Spleen (tissue), 11 donors: ENCODE results near the gene HSD17B4. TPM values are rescaled to one million over a fixed set of nuclear protein-coding genes. Genes with fewer than 3 reads are reported as not detected.
A peak's percentile ranks its signal among the peaks of the same experiment; 100 is the strongest.
"Not testable (repeated sequence)": the region's sequence is repeated elsewhere in the genome, so short reads cannot be mapped to it uniquely, and the experiment has no call there.

ENCODE experiments used
- DNase-seq: peaks from one replicate; pipeline ENCODE4 v3.0.0-alpha.2; 2020
- H3K27ac ChIP-seq, 8 donors: fragments of 200-600 bp; sonication (generic) in 7 of 8; 1 replicate in 4 of 8; 2 replicates in 4 of 8; pipeline versions ENCODE4 v1.5.0 to v1.8.0; 2016 to 2021; ENCODE audit warnings: inconsistent platforms in 4 of 8, mild to moderate bottlenecking in 4 of 8, moderate library complexity in 1 of 8
- H3K27me3 ChIP-seq, 7 donors: fragments of 200-600 bp; sonication (generic) in 6 of 7; replicated peaks in 1 of 7; 1 replicate in 4 of 7; 2 replicates in 3 of 7; pipeline versions ENCODE4 v1.5.0 to v1.8.0; 2016 to 2021; ENCODE audit warnings: inconsistent platforms in 3 of 7, mild to moderate bottlenecking in 1 of 7
- H3K36me3 ChIP-seq, 6 donors: fragments of 200-600 bp; sonication (generic) in 5 of 6; 1 replicate in 4 of 6; 2 replicates in 2 of 6; pipeline versions ENCODE4 v1.5.0 to v1.8.0; 2016 to 2021; ENCODE audit warnings: inconsistent platforms in 2 of 6
- H3K4me1 ChIP-seq, 6 donors: fragments of 200-600 bp; sonication (generic) in 5 of 6; 1 replicate in 3 of 6; 2 replicates in 3 of 6; pipeline versions ENCODE4 v1.5.0 to v1.8.0; 2016 to 2021; ENCODE audit warnings: inconsistent platforms in 3 of 6
- H3K4me3 ChIP-seq, 8 donors: fragments of 200-600 bp; sonication (generic) in 7 of 8; 1 replicate in 4 of 8; 2 replicates in 4 of 8; pipeline versions ENCODE4 v1.5.0 to v1.8.0; 2016 to 2021; ENCODE audit warnings: inconsistent platforms in 4 of 8, mild to moderate bottlenecking in 4 of 8, moderate library complexity in 2 of 8
- H3K9me3 ChIP-seq, 8 donors: fragments of 200-600 bp; sonication (generic) in 7 of 8; 1 replicate in 4 of 8; 2 replicates in 4 of 8; pipeline versions ENCODE4 v1.5.0 to v1.8.0; 2016 to 2021; ENCODE audit warnings: inconsistent platforms in 4 of 8
- POLR2A ChIP-seq, 3 donors: fragments of 450-650 bp; IDR thresholded peaks; one replicate each; pipeline ENCODE4 v1.5.1; 2017; ENCODE audit warnings: antibody characterized with exemption in 3 of 3, mild to moderate bottlenecking in 1 of 3
- POLR2AphosphoS5 ChIP-seq, 3 donors: sonication (generic); formaldehyde crosslinking; IDR thresholded peaks; one replicate each; pipeline ENCODE4 v1.5.1; 2017; ENCODE audit warnings: antibody characterized with exemption in 3 of 3
- WGBS, 5 donors: extraction: QIAGEN DNeasy Blood & Tissue Kit in 3 of 5; methylation state at CpG; one replicate each; pipeline versions ENCODE4 v1.1.5 to v1.1.7; 2013 to 2018; 5-methylcytosine and 5-hydroxymethylcytosine counted together
- intact Hi-C: fragments of 100-400 bp; cut with DNase I; formaldehyde crosslinking; loops from one replicate; pipeline ENCODE4 v1.15.0; 2023; ENCODE audit warnings: low total_unique reads
- polyA plus RNA-seq, 3 donors: library from polyadenylated mRNA; stranded (reverse); fragments of 200-250 nt; gene quantifications; one replicate each; pipeline ENCODE4 v1.2.1, GENCODE V29; 2013
- total RNA-seq, 7 donors: library from RNA; depleted of rRNA in 3 of 7; stranded (reverse); fragments of >200 nt in 3 of 7; fragmentation: NEBNext Ultra II Directional in 4 of 7; extraction: Animal tissue kit (Norgen Biotek cat#: 25700) in 4 of 7; gene quantifications; one replicate each; pipeline versions ENCODE4 v1.1.0 to v1.2.1, GENCODE V29; 2016 to 2021
- TF ChIP-seq, protein P1 (sequence below), 11 experiments: fragments of 200-600 bp in 7 of 11; fragments of 450-650 bp in 4 of 11; sonication (generic) in 4 of 11; IDR thresholded peaks in 8 of 11; conservative IDR thresholded peaks in 3 of 11; 1 replicate in 7 of 11; 2 replicates in 4 of 11; pipeline versions ENCODE4 v1.4.0 to v1.8.0; 2016 to 2021; ENCODE audit warnings: antibody characterized with exemption in 11 of 11, inconsistent platforms in 4 of 11, mild to moderate bottlenecking in 1 of 11
- donor health status: healthy with polysubstance abuse.
- donor health status: DM: no; HTN: no; CAD: no; lungs with moderate emphysema.
- donor health status: DM: no; HTN: no; CAD: no.
- donor health status: Bipolar disorder and iron deficiency.
- donor health status: healthy.
- donor health status: DM: no; HTN: no; CAD: no.
- donor health status: DM: yes; HTN: yes; CAD: no.

Gene HSD17B4
- total and polyA plus RNA-seq, 10 donors, result 134 to 193 (median 157) TPM

DNA sequence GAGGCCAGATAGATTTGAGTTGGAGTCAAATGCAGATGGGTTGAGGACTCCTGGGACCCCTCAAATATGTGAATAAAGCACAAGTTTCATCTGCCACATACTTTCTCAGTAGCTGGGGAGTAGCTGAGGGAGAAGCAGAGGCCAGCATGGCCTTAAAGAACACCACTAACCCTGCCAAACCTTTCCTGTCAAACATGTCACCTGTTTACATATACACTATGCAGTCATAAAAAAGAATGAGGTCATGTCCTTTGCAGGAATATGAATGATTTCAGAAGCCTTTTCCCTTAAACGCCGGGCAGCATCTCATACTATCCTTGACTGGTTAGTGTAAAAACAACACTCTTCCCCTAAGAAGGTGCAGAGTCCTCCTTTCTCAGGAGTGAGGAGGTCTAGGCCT, 25.2 kb upstream of the HSD17B4 start:
- Histone ChIP-seq H3K27me3 (no peaks in the 10 kb centered on the region), H3K9me3 (peaks cover 0 to 2% (median 0%) of the 10 kb centered on the region in 8 donors), H3K4me1 (peaks cover 0 to 32% (median 8%) of the 10 kb centered on the region in 6 donors), H3K27ac (peak overlapping the region in 4 of 8 donors; percentile 22 to 42 (median 36)), H3K4me3 (no peak overlapping the region), H3K36me3 (no peaks in the 10 kb centered on the region)
- TF ChIP-seq POLR2AphosphoS5 (IDR thresholded peaks at IDR 0.05), result no peak
- TF ChIP-seq POLR2A (IDR thresholded peaks at IDR 0.05), result no peak
- 53 to 98% (median 81%) methylated on average over 2 of the region's 2 CpGs for WGBS, 5 donors
- intact Hi-C loops, result no loop called here
- no peak for DNase-seq

DNA sequence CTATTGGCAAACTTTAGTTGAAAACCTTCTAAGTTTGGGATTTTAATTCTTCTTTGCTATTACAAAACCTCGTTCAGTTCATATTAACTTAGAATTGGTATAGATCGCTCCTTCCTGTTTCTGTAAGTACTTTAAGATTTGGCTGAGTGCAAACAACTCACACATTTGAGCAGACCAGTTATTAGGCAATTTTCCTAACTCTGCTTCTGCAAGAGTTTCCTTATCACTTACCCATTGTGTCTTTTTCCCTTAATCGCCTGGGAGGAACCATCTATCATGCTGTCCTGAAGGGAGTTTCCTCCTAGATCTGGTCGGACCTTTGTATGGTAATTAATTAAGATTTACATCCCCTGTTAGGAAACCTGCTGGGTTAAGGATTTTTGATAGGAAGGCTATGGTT, 24.7 kb upstream of the HSD17B4 start:
- 22 to 41% (median 29%) methylated on average over 4 of the region's 4 CpGs for WGBS, 5 donors
- H3K27me3 ChIP-seq, DNase-seq, H3K9me3 ChIP-seq, H3K4me3 ChIP-seq, H3K36me3 ChIP-seq, intact Hi-C loops: not testable (repeated sequence)
- peaks cover 0 to 32% (median 8%) of the 10 kb centered on the region in 6 donors for H3K4me1 ChIP-seq
- H3K27ac ChIP-seq, result peak overlapping the region in 4 of 8 donors; percentile 22 to 42 (median 36)

DNA sequence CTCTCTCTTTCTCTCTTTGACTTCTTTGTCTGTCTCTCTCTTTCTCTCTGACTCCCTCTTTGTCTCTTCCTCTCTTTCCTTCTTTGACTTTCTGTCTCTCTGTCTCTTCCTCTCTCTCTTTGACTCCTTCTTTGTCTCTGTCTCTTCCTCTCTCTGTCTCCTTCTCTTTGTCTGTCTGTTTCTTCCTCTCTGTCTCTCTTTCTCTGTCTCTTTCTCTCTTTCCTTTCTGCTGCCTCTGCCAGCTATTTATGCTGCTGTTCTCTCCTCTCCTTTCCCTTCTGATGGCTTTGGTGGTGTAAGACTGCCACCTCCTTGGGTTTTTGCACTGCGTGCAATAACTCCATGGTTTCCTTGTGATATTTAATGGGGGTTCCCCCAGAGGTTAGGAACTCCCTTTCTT, 24.1 kb upstream of the HSD17B4 start:
- intact Hi-C loops, H3K4me3 ChIP-seq, H3K36me3 ChIP-seq, H3K27me3 ChIP-seq, DNase-seq: not testable (repeated sequence)
- WGBS, 5 donors, result 36 to 80% (median 58%) methylated on average over 1 of the region's 1 CpG
- peak overlapping the region in 3 of 8 donors; percentile 22 to 42 (median 33) for H3K27ac ChIP-seq
- peaks cover 0 to 13% (median 0%) of the 10 kb centered on the region in 8 donors for H3K9me3 ChIP-seq
- H3K4me1 ChIP-seq, result peaks cover 0 to 32% (median 8%) of the 10 kb centered on the region in 6 donors

DNA sequence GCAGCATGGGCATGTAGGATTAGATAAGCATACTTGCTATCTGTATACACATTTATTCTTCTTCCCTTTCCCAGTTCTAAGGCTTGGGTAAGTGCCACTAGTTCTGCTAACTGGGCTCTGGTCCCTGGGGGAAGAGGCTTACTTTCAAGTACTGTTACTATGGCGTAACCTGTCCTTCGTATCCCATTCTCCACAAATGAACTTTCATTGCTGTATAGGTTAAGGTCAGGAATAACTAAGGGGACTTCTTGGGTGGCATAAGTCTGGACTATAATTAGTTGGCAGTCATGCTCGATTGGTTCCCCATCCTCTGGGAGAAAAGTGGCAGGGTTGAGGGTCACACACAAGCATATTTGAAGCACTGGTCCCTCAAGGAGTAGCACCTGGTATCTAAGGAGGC, 23.7 kb upstream of the HSD17B4 start:
- H3K4me3 ChIP-seq, H3K27me3 ChIP-seq, H3K36me3 ChIP-seq, intact Hi-C loops, DNase-seq, H3K27ac ChIP-seq: not testable (repeated sequence)
- H3K4me1 ChIP-seq, result peaks cover 0 to 32% (median 8%) of the 10 kb centered on the region in 6 donors
- peaks cover 0 to 15% (median 0%) of the 10 kb centered on the region in 8 donors for H3K9me3 ChIP-seq
- 61 to 93% (median 64%) methylated on average over 3 of the region's 3 CpGs for WGBS, 5 donors

DNA sequence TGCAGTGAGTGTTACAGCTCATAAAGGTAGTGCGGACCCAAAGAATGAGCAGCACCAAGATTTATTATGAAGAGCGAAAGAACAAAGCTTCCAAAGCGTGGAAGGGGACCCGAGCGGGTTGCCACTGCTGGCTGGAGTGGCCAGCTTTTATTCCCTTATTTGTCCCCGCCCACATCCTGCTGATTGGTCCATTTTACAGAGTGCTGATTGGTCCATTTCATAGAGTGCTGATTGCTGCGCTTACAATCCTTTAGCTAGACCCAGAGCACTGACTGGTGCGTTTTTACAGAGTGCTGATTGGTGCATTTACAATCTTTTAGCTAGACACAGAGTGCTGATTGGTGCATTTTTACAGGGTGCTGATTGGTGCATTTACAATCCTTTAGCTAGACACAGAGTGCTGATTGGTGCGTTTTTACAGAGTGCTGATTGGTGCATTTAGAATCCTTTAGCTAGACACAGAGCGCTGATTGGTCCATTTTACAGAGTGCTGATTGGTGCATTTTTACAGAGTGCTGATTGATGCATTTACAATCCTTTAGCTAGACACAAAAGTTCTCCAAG, 19.5 kb upstream of the HSD17B4 start:
- H3K9me3 ChIP-seq, result peaks cover 0 to 24% (median 3%) of the 10 kb centered on the region in 8 donors
- 89 to 93% (median 91%) methylated on average over 10 of the region's 10 CpGs for WGBS, 5 donors
- H3K27ac ChIP-seq, H3K36me3 ChIP-seq, intact Hi-C loops, H3K27me3 ChIP-seq, H3K4me3 ChIP-seq, DNase-seq: not testable (repeated sequence)
- H3K4me1 ChIP-seq, result peaks cover 0 to 30% (median 12%) of the 10 kb centered on the region in 6 donors

DNA sequence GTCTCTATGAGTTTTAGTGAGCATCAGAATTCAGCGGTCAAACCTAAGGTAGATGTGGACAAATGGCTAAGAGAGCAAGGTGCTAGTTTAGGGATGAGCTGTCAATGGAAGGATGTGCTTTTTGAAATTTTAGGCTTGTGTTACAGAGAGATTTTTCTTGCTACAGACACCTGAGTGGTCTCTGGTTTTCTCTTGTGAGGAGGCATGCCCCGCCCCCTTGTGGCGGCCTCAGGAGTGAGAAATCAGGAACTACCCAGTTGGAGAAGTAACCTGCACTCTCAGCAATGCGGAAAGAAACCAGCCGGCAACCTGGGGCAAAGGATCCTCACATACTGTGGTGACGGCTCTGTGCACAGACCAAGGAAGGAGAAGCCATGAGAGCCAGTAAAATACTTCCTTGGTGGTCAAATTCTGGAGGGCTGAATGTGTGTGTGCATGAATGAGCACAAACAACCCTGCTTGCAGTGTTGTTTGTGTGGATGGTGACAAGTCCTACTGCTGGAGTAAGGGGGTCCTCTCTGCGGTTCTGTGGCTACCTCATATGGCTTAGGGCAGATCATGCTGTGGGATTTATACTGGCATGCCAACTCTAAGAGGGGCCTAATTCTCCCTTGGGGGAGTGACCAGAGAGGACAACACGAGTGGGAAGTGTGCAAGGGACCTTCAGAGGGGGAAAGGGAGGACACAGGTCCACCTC, 16.7 kb upstream of the HSD17B4 start:
- Histone ChIP-seq H3K36me3 (no peaks in the 10 kb centered on the region), H3K27me3 (no peaks in the 10 kb centered on the region), H3K4me1 (peaks cover 0 to 36% (median 12%) of the 10 kb centered on the region in 6 donors), H3K4me3 (peak overlapping the region in 1 of 8 donors; percentile 23), H3K9me3 (peaks cover 0 to 24% (median 3%) of the 10 kb centered on the region in 8 donors), H3K27ac (peak overlapping the region in 1 of 8 donors; percentile 37)
- TF ChIP-seq POLR2AphosphoS5 (IDR thresholded peaks at IDR 0.05), result peak in 2 of 3 donors; percentile 12 to 54
- TF ChIP-seq POLR2A (IDR thresholded peaks at IDR 0.05), result no peak
- TF ChIP-seq, protein P1, sequence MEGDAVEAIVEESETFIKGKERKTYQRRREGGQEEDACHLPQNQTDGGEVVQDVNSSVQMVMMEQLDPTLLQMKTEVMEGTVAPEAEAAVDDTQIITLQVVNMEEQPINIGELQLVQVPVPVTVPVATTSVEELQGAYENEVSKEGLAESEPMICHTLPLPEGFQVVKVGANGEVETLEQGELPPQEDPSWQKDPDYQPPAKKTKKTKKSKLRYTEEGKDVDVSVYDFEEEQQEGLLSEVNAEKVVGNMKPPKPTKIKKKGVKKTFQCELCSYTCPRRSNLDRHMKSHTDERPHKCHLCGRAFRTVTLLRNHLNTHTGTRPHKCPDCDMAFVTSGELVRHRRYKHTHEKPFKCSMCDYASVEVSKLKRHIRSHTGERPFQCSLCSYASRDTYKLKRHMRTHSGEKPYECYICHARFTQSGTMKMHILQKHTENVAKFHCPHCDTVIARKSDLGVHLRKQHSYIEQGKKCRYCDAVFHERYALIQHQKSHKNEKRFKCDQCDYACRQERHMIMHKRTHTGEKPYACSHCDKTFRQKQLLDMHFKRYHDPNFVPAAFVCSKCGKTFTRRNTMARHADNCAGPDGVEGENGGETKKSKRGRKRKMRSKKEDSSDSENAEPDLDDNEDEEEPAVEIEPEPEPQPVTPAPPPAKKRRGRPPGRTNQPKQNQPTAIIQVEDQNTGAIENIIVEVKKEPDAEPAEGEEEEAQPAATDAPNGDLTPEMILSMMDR (IDR thresholded peaks at IDR 0.05 in 8 of 11, conservative IDR thresholded peaks at IDR 0.05 in 3 of 11), result peak; percentile 36 to 81 (median 68)
- 32 to 40% (median 34%) methylated on average over 8 of the region's 8 CpGs for WGBS, 5 donors
- DNase-seq, result peak; percentile 94
- intact Hi-C loops, result no loop called here

DNA sequence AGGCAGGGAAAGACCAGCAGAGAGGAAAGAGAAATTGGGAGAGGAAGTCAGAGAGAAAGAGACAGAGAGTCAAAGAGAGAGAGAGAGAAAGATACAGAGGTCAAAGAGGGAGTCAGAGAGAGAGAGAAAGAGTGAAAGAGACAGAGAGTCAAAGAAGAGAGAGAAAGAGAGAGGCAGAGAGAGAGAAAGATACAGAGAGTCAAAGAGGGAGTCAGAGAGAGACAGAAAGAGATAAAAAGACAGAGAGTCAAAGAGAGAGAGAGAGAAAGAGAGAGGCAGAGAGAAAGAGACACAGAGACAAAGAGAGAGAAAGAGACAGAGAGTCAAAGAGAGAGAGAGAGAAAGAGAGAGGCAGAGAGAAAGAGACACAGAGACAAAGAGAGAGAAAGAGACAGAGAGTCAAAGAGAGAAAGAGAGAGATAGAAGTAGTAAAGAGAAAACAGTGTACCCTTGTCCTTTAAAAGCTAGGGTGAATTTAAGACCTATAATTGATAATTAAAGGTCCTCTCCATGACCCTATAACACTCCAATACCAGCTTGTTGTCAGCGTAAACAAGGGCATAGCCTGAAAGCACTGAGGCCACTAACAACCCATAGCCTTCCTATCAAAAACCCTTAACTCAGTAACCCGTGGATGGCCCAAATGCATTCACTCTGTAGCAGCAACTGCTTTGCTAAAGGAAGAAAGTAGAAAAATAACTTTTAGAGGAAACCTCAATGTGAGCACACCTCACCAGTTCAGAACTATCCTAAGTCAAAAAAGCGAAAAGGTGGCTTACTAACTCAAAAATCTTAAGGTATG, 14.3 kb upstream of the HSD17B4 start:
- H3K4me3 ChIP-seq, DNase-seq, H3K36me3 ChIP-seq, H3K27me3 ChIP-seq, intact Hi-C loops: not testable (repeated sequence)
- Histone ChIP-seq H3K4me1 (peaks cover 0 to 36% (median 12%) of the 10 kb centered on the region in 6 donors), H3K9me3 (peaks cover 0 to 13% (median 3%) of the 10 kb centered on the region in 8 donors), H3K27ac (peak overlapping the region in 1 of 8 donors; percentile 28)
- 46 to 60% (median 55%) methylated on average over 3 of the region's 3 CpGs for WGBS, 5 donors

DNA sequence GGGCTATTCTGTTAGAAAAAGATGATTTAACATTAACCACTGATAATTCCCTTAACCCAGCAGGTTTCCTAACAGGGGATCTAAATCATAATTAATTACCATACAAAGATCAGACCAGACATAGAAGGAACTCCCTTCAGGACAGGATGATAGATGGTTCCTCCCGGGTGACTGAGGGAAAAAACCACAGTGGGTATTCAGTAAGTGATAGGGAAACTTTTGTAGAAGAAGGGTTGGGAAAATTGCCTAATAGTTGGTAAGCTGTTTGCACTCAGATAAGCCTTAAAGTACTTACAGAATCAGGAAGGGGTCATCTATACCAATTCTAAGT, 13.7 kb upstream of the HSD17B4 start:
- DNase-seq, H3K27me3 ChIP-seq, H3K36me3 ChIP-seq, intact Hi-C loops: not testable (repeated sequence)
- Histone ChIP-seq H3K4me1 (peaks cover 0 to 36% (median 12%) of the 10 kb centered on the region in 6 donors), H3K27ac (peak overlapping the region in 3 of 8 donors; percentile 28 to 64 (median 43)), H3K4me3 (peak overlapping the region in 2 of 8 donors; percentile 10 to 59), H3K9me3 (peaks cover 0 to 11% (median 3%) of the 10 kb centered on the region in 8 donors)
- 9 to 18% (median 12%) methylated on average over 1 of the region's 1 CpG for WGBS, 5 donors
